HG02763 (cell line): ENCODE results near the gene DOCK8.

Experiments
- ATAC-seq: cut with Tn5 transposase; IDR thresholded peaks from one replicate; pipeline ENCODE4 v1.9.1; 2021; ENCODE audit warnings: mild to moderate bottlenecking, moderate library complexity; ENCODE audit not compliant: unreplicated experiment

The DOCK8 gene

GRCh38 chr9:354453-354852 is 139.8 kb downstream of the DOCK8 start:
- ATAC-seq = no peak

GRCh38 chr9:357560-357959 is 142.9 kb downstream of the DOCK8 start:
- ATAC-seq = no peak

- ATAC-seq = no peak
These were observed 148.1 kb downstream of the DOCK8 start for GRCh38 chr9:362561-363273.

GRCh38 chr9:363274-363612 is 148.6 kb downstream of the DOCK8 start:
- no peak for ATAC-seq

- ATAC-seq = no peak
These were observed 150.8 kb downstream of the DOCK8 start for GRCh38 chr9:365436-365835.

GRCh38 chr9:366620-367019 is 152.0 kb downstream of the DOCK8 start:
- no peak for ATAC-seq

- ATAC-seq = no peak
These were observed 155.4 kb downstream of the DOCK8 start for GRCh38 chr9:370086-370485.

- ATAC-seq = no peak
These were observed 156.7 kb downstream of the DOCK8 start for GRCh38 chr9:371349-371748.

- ATAC-seq = no peak
These were observed 157.5 kb downstream of the DOCK8 start for GRCh38 chr9:372128-372527.

GRCh38 chr9:373759-374206 is 159.1 kb downstream of the DOCK8 start:
- no peak for ATAC-seq

- ATAC-seq = no peak
These were observed 160.1 kb downstream of the DOCK8 start for GRCh38 chr9:374736-375135.

GRCh38 chr9:376115-376514 is 161.4 kb downstream of the DOCK8 start:
- ATAC-seq = no peak

GRCh38 chr9:378263-378662 is 163.6 kb downstream of the DOCK8 start:
- no peak for ATAC-seq

- ATAC-seq = no peak
These were observed 167.7 kb downstream of the DOCK8 start for GRCh38 chr9:382383-382782.

GRCh38 chr9:385818-386398 is 171.2 kb downstream of the DOCK8 start:
- no peak for ATAC-seq

GRCh38 chr9:389159-389558 is 174.5 kb downstream of the DOCK8 start:
- no peak for ATAC-seq

- no peak for ATAC-seq
These were observed 175.1 kb downstream of the DOCK8 start for GRCh38 chr9:389758-390157.

GRCh38 chr9:392077-392804 is 177.6 kb downstream of the DOCK8 start:
- ATAC-seq = no peak

GRCh38 chr9:394347-395052 is 179.8 kb downstream of the DOCK8 start:
- no peak for ATAC-seq

- ATAC-seq = no peak
These were observed 181.7 kb downstream of the DOCK8 start for GRCh38 chr9:396396-396795.

GRCh38 chr9:398085-398484 is 183.4 kb downstream of the DOCK8 start:
- no peak for ATAC-seq

- no peak for ATAC-seq
These were observed 186.6 kb downstream of the DOCK8 start for GRCh38 chr9:401223-401622.
